Measurements from ENCODE around the gene HDGFL1.

Gene HDGFL1

DNA sequence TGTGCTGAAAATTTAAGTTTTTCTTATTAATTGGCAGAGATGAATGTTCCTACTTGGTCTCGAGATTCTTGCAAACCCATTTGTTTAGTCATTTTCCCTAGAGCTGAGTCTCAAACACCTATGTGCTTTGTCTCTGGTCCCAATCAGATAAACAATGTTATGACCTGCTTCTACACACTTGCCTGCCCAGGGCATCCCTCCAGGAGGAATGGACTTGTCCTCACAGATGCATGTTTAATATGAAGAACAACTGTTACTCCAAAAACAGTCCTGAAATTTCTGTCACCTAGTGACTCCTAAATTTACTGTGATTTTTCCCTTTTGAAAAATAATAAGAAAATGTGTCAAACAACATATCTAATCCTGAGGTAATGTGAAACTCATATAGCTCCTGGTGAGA lies 43.7 kb downstream of the HDGFL1 start:
- in situ Hi-C loops (cut with HindIII; ENCODE audit: low sequenced_read_pairs) = no loop called here
- DNase-seq (ENCODE audit: low read depth, low spot score) = no peak
- H3K4me3 ChIP-seq (ENCODE audit: low read depth, low read length) = no peak overlapping the region
- TF ChIP-seq, protein P1, sequence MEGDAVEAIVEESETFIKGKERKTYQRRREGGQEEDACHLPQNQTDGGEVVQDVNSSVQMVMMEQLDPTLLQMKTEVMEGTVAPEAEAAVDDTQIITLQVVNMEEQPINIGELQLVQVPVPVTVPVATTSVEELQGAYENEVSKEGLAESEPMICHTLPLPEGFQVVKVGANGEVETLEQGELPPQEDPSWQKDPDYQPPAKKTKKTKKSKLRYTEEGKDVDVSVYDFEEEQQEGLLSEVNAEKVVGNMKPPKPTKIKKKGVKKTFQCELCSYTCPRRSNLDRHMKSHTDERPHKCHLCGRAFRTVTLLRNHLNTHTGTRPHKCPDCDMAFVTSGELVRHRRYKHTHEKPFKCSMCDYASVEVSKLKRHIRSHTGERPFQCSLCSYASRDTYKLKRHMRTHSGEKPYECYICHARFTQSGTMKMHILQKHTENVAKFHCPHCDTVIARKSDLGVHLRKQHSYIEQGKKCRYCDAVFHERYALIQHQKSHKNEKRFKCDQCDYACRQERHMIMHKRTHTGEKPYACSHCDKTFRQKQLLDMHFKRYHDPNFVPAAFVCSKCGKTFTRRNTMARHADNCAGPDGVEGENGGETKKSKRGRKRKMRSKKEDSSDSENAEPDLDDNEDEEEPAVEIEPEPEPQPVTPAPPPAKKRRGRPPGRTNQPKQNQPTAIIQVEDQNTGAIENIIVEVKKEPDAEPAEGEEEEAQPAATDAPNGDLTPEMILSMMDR (IDR thresholded peaks at IDR 0.05; ENCODE audit: low read depth, low read length) = no peak

DNA sequence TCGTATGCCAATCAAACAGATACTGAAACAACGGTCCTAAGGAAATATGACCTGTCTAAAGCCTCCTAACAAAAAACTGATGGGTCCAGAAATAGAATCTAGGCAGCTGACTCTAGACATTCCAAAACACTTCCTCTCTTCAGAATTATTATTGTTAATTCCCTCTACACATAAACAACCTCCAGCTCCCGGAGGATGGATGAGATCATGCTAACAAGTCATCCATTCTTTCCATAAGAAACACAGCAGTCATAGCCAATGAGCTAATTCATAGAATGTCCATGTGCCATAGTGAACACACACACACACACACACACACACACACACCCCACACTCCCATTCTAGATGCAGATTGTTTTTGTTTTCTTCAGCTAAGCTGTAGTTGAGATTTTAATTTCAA lies 44.3 kb downstream of the HDGFL1 start:
- TF ChIP-seq, protein P1 (IDR thresholded peaks at IDR 0.05; ENCODE audit: low read depth, low read length) = no peak
- in situ Hi-C loops (cut with HindIII; ENCODE audit: low sequenced_read_pairs) = no loop called here
- peak; percentile 85 for DNase-seq (ENCODE audit: low read depth, low spot score)
- no peak overlapping the region for H3K4me3 ChIP-seq (ENCODE audit: low read depth, low read length)

DNA sequence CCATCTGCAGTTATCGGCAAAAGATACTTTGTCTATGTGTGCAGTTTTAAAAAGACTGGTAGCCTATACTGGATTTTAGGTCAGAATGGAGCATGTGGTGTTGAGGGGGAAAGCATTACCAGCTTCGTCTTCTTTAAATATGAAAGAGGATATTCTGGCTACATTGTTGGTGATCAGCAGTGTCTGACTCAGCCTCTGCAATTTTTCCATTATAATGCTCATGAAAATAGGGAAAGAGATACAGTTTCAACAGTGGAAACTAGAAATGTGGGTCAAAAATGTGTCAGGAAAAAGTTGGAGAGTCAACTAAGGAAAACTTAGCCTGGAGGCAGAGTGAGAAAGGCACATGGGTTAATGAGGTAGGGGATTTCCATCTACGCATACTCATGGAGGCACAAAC lies 45.2 kb downstream of the HDGFL1 start:
- TF ChIP-seq, protein P1 (IDR thresholded peaks at IDR 0.05; ENCODE audit: low read depth, low read length) = no peak
- in situ Hi-C loops (cut with HindIII; ENCODE audit: low sequenced_read_pairs) = no loop called here
- no peak overlapping the region for H3K4me3 ChIP-seq (ENCODE audit: low read depth, low read length)

DNA sequence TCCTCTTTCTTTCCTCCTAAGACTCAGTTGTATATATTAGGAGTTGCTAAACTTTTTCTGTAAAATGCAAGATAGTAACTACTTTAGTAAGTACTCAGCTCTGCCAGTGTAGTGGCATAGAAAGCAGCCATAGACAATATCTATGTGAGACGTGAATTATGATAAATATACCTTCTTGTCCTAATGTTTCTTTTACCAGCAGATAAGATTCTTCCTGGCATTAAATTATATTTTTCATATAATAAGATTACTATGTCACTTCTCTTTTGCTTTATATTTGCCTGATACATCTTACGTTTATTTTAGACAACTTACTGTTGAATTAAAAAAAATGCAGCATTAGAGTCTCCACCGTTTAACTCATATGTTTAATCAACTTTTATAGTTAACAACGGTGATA lies 51.7 kb downstream of the HDGFL1 start:
- TF ChIP-seq, protein P1 (IDR thresholded peaks at IDR 0.05; ENCODE audit: low read depth, low read length) = no peak
- DNase-seq (ENCODE audit: low read depth, low spot score) = no peak
- no peak overlapping the region for H3K4me3 ChIP-seq (ENCODE audit: low read depth, low read length)
- in situ Hi-C loops (cut with HindIII; ENCODE audit: low sequenced_read_pairs) = no loop called here

More for the DNA sequence above, 45.2 kb downstream of the HDGFL1 start:
- DNase-seq (ENCODE audit: low read depth, low spot score) = no peak

All from astrocyte of the spinal cord (primary cell).